GM19452 (cell line): ENCODE results near the gene TSPAN9.

Experiments used
- ATAC-seq: cut with Tn5 transposase; IDR thresholded peaks from one replicate; pipeline ENCODE4 v1.9.1; 2021; ENCODE audit not compliant: unreplicated experiment

Gene TSPAN9

DNA sequence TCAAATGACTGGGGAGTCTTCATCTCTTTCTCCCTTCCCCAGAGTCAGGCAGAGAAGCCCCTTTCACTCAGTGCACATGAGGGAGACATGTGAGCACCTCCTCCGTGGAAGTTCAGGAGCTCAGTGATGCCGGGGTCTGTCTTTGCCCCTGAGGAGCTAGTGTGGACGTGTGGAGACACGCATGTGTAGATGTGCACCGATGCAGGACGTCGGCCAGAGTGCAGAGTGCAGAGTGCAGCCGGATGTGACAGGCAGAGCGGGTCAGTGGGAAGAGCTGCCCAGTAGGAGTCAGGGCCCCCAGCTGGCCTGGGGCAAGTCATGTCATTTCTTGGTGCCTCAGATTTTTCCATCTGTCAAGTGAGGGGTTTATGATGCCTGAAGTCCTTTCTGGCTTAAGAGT lies 20.7 kb downstream of the TSPAN9 start:
- ATAC-seq = no peak

DNA sequence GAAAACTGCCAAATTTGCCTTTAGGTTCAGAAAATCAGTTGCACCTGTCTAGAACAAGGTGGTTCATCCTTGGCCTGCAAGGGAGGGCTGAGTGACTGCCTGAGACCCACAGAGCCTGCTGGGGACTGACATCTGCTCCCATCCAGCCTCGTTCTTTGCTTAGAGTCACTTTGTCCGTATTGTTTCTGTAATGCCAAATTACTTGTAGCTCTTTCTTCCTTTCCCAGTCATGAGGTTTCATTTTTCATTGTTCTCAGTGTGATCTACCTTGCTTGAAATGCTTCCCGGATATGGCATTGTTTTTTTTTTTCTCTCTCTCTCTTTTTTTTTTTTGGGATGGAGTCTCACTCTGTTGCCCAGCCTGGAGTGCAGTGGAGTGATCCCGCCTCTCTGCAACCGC lies 21.3 kb downstream of the TSPAN9 start:
- no peak for ATAC-seq

DNA sequence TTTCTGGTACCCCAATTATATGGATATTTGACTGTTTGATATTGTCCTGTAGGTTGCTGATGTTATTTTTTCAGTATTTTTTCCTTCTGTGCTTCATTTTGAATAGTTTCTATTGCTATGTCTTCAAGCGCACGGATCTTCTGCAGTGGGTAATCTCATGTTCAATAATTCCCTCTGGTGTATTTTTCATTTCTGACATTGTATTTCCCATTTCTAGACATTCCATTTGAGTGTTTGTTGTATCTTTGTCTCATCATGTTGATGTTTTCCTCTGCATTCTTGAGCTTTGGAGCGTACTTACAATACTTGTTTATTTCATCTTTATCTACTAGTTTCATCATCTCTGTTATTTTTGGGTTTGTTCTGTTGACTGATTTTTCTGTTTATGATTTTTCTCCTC lies 22.0 kb downstream of the TSPAN9 start:
- ATAC-seq = no peak

DNA sequence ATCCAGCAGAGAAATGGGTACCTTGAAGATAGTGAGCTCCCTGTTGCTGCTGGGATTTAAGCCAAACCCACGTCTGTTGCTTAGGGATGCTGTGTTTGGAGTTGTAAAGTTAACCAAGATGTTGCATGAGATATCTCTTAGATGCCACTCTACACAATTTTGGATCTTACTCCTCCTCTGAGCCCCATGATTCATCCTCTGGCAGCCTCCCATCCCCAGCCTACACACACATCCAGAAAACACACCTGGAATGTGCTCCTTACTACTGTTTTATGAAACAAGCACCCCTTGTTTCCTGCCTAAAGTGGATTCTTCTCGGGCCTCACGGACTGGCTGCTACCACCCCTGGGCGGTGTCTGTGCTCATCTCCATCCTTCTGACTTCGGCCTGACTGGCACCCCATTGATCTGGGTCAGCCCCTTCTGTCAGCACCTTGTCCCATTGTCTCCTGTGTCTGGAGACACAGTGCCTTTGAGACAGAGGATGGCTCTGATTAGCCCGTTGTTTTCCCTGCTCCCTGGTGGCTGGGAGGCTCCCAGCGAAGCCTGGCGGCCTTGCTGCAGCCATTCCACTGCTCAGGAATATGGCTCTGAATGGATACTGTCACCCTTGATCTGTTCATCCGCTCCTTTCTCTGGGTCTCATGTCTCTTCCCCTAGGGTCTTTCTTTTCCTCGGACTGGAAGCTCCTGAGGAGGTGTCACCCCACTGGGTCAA lies 24.3 kb downstream of the TSPAN9 start:
- ATAC-seq = no peak

DNA sequence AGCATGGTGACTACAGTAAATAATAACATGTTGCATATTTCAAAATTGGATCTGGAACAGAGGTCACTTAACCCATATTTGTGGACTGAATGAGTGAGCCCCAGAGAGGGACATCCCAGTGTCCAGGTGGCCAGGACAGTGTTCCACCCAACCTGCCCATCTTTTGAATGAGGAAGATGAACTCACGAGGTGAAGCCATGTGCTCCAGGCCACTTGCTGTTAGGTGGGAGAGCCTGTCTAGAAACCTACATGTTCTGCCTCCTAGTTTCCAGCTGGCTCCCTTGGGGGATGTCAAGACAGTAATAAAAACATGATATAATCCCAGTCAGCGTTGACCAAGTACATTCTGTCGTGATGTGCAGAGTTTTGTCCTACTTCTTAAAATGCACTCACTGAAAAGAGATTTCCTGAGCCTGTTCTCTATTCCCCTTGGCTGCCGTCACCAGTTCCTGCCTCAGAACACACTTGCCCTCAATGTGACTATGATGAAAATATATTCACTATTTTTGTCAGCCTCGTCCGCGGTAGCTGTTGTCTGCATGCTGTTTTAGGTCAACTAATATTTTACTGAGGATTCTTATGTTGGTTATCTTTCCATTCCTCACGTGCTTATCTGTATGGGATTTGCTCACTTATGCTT lies 25.7 kb downstream of the TSPAN9 start:
- no peak for ATAC-seq

DNA sequence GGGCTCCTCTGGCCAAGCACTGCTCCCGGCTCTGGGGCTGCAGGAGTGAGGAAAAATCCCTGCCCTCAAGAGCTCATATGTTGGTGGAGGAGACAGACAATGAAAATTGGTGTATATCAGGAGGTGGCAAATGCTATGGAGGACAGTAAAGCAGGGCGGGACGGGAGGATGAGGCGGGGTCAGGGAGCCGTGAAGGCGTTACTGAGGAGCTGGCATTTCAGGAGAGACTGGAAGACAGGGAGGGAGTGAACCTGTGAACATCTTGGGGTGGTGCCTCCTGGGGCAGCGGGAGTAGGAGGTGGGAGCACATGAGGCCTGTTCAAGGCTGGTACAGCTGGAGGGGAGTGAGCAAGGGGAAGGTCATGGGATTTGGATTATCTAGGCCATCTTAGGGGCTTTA lies 26.6 kb downstream of the TSPAN9 start:
- ATAC-seq = no peak

DNA sequence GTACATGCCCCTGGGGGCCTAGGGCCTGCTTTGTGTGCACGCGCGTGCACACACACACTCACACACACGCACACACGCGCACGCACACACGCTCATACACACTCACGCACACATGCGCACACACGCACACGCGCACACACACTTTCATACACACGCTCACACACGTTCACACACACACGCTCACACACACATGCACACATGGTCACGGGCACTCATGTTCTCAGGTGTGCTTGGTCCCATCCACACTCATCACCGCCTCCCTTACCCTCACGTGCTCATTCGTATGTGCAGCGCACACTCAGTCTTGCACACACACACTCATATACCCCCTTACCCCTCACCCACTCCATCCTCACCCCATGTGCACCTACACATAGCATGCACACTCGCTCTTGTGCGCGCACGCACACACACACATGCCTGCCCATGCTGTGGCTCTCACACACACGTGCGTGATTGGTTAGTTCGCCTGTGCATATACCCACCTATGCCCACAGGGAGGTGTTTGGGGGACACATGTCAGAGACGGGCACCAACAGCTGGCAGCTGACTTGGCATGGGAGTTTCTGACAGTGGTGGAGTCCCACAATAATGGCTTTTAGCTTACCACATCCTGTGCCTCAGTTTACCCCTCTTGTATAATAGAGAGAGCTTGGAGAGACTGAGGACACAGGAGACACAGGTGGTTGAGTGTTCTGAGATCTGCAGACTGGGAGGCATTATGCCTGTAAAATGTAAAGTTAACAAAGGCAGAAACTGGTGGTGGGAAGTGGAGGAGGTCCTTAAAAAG lies 28.7 kb downstream of the TSPAN9 start:
- no peak for ATAC-seq

DNA sequence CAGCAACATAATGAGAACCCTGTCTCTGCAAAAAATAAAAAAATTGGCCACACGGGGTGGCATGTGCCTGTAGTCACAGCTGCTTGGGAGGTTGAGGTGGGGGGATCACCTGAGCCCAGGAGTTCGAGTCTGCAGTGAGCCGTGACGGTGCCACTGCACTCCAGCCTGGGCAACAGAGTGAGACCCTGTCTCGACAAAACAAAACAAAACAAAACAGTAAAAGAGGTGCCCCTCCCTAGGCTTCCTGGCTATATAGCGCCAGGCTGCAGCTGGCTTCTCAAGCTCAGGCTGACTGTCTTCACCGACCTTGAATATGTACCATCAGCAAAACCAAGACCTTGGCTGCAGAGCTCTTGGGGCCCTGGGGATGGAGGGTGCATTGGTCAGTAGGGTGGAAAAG lies 29.4 kb downstream of the TSPAN9 start:
- ATAC-seq = no peak

DNA sequence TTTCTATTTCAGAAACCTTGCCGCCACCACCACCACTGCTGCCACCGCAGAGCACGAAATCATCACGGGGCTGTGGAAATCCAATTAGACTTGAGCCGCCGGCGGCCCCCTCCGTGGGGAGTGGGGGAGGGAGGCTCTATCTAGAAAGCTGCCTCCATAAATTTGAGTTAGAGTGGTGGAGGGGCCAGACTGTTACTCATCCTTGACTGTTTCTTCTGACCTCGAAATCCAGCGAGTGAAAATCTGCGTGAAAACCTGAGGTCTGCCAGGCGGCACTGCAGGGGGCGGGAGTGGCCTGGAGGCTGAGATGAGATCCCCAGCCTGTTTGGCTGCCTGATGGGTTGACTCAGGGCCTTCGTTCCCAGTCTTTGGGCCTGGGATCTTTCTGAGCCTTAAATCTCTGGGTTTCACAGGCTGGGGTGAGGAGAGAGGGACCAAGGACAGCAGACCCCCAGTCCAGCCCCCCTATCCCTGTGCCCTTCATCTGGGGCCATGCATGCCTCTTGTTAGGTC lies 29.9 kb downstream of the TSPAN9 start:
- no peak for ATAC-seq

DNA sequence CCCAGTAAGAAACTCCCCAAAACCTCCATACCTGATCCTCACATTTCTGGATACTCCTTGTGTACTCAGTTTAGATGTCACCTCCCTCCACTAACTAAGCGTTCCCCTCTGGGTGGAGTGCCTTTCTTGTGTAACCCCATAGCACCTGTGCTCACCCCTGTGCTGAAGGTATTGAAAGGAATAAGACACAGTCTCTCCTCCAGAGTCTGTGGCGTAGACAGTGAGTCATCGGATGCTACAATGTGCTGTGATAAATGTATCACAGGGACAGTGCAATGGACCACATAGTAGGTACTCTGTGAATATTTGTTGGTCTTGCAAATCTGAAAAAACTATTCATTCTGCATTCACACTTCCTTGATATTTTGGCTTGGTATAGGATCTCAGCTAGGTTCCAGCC lies 30.8 kb downstream of the TSPAN9 start:
- no peak for ATAC-seq

DNA sequence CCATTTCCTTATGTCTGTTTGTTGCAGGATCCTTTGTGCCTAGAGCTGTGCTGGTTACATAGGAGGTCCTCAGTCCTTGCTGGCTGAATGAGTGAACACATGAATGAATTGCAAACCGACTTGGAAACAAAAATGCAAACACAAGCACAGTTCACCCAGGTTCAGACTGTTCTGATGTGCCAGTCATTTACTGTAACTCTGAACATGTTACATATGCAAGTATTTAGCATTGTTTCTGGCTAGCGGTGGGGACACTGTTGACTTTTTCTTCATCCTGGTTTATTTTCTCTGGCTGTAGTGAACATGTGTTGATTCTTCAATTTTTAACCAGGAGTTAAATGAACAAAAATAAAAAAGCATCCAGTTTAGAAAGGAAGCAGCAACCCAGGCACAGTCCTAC lies 33.4 kb downstream of the TSPAN9 start:
- ATAC-seq = no peak

DNA sequence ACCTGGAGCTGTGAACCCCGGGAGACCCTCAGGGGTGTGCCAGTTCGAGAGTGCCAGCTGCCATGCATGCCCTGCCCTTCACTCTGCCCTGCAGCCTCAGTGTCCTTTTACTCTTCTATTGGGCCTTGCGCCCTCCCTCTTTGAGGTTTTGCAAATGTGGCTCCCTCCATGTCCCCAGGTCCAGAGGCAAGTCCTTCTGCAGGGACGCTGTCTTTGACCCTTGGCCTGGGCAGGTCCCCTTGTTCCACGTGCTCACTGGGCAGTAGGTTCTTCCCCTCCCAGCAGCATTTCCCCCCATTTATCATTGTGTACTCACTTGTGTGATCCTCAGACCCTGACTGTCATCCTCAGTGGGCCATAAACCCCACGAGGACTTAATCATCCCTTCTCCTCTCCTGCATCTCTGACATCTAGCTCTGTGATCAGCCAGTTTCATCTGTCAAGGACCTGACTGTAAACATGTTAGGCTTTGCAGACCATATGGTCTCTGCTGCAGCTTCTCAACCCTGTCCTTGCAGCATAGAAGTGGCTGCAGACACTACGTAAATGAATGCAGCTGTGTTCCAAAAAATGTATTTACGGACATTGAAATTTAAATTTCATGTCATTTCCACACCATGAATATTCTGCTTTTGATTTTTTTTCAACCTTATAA lies 36.6 kb downstream of the TSPAN9 start:
- no peak for ATAC-seq

DNA sequence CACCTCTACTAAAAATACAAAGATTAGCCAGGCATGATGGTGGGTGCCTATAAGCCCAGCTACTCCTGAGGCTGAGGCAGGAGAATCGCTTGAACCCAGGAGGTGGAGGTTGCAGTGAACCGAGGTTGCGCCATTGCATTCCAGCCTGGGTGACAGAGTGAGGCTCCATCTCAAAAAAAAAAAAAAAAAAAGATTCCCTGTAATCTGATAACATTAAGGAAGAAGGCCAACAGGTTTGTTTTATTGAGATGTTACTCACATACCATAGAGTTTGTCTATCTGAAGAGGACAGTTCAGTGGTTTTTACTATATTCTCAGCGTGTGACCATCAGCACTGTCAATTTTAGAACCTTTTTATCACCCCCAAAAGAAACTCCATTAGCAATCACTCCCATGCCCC lies 37.5 kb downstream of the TSPAN9 start:
- ATAC-seq = no peak

DNA sequence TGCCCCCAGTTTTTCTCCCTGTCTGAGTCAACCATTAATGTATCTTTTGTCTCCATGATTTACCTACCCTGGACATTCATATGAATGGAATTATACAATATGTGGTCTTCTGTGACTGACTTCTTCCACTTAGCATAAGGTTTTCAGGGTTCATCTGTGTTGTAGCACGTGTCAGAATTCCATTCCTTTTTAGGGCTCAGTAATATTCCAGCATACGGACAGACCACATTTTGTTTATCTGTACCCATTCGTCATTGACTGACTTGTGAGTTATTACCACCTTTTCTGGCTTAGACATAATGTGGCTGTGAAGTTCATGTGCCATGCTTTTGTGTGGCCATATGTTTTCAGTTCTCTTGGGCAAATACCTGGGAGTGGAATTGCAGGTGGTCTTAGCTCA lies 37.9 kb downstream of the TSPAN9 start:
- no peak for ATAC-seq

DNA sequence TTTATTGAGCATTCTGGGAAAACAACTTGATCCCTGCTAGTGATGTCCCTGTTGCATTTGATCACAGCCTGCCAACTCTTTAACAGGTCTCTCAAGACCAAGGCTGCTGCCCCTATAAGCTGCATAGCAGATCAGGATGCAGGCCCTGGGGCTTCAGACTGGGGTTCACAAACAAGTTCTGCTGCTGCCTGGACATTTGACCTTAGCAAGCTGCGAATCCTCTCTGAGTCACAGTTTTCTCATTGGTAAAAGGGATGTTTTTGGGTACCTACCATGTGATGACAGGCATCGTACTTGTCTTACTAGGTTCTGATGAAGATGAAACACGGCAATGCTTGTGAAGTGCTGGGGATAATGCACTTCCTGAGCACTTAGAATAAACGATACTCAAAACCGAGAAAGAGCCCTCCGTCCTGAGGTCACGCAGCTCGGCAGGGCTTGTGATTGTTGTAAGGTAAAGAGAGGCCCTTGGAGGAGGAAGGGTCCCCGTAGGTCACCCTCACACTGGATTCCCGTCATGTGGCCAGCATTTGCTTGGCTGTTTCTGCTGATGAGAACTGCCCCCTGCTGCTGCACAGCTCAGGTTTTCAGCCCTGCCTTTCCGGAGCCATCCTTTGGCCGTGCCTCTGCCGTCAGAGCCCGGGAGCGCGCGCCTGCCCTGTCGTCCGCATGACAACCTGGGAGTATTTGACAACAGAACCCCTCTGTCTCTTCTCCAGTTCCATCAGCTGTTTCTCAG lies 39.1 kb downstream of the TSPAN9 start:
- no peak for ATAC-seq

DNA sequence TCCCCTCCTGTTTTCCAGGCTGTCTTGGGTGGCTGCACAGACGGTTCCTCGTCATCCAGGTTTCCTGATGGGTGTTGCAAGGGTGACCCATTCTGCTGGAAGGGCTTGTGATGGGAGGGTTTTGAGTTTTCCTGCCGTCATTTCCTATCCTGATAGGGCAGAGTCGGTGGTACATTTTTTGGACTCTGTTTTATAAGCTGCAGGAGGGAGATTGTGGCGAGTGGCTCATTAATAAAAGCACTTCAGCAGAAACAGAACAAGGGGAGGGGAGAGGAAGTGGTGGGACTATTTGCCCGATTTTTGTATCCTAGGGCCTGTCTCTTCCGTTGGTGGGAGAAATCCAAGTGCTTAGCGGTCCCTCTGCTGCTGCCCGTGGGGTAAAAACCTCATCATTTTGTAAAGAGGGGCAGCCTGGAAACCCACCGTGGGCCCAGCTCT lies 40.0 kb downstream of the TSPAN9 start:
- no peak for ATAC-seq

DNA sequence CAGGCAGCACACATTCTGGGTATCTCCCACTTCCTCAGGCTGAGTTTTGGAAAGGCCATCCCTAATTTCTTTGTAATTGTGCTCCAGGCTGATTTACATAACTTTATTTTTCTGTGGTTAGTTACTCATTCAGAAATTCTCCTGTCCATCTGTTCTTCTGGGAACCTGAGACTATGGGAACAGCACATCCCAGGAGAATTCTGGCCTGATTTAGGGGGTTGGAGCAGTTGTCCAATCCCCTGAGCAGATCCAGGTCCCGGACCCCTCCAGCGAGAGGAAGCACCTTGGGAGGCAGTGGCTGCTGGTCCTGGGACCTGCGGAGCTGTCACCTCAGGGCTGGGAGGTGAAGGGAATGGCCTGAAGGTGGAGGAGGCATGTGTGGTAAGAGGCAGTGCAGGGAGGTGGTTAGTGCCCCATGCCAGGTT lies 40.4 kb downstream of the TSPAN9 start:
- no peak for ATAC-seq

DNA sequence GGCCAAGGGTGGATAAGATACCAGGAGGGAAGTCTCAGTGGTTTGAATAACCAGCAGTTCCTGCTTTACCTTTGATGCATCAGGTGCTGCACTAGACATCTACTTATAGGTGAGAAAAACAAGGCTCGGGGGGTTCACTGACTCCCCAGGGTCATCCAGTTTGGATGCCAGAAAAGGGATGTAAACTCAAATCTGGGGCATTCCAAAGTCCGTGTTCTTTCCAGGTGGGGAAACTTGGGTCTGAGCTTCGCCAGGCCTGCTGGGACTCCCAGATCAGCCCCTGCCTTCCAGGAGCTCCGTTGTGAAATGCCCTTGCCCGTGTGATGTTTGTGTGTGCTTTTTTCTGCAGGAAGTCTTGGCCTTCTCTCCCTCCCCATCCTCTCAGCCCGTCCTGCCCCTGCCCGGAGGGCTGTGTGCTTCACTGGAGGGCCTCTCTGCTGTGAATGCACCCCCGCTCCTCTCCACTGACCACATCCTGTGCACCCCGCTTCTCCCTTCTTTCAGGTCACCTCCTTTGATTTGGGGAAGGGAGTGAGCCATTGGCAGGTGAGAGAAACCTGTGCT lies 42.1 kb downstream of the TSPAN9 start:
- ATAC-seq = no peak

DNA sequence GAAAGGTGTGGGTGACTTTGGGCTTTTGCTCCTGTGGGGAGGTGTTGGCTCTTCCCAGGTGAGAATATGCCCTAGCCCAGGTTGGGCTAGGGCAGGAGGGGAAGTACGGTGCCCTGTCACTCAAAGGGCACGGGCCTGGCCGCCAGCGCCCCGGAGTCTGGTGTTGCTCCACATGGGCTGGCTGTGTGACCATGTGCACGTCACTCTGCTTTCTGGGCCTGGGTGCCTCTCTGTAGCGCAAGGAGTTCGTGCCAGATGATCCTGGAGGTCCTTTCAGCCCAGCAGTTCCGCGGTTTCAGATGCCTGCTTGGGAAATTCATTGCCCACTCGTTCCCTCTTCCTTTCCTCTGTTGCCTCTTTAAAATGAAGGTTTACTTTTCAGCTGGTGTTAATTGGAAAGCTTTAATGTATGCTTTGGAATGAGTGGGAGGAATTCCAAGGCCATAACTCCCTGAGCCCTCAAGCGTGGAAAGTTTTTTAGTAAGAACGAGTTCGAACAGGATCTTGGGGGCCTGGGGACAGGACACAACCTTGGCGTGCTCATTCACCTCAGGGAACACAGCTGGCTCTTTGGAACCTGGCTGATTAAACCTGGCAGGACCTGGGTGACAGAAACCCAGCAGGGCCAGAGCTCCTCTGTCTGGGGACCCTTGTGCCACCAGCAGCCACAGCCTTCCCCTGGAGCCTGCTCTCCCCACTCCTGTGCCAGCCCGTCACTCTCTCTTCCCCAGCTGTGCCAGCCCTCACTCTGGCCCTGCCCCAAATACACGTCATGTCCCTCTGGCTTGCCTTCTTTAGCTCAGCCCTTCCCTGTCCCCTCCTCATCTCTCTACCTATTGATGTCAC lies 42.8 kb downstream of the TSPAN9 start:
- ATAC-seq = no peak
